ENCODE measurements around the gene CBFA2T3.

DNA sequence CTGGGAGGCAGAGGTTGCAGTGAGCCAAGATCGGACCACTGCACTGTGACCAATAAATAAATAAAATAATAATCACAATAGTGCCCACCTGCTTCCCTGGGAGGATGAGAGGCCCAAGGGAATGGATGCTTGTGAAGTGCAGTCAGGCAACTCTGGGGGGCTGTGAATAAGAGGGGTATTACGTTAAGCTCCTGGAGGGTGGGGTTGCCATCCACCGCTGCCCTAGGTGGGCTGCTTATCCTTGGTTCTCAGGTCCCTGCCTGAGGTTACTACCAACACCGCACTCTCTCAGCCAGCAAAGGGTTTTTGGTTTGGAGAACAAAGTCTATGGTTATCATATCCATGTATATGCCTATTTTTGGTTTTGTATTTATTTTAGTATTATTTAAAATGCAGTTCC is 48.6 kb upstream of the CBFA2T3 start:
- TF ChIP-seq TCF7L2 (IDR thresholded peaks at IDR 0.05; ENCODE audit: borderline replicate concordance, low read depth, low read length) (no peak), ZEB2 (tag by site-specific recombination; IDR thresholded peaks at IDR 0.05) (no peak), KLF7 (tag by site-specific recombination; IDR thresholded peaks at IDR 0.05; ENCODE audit: borderline replicate concordance) (no peak), ZNF350 (tag by site-specific recombination; IDR thresholded peaks at IDR 0.05) (no peak), ZNF184 (tag by site-specific recombination; IDR thresholded peaks at IDR 0.05) (no peak), KLF1 (tag by site-specific recombination; IDR thresholded peaks at IDR 0.05) (no peak), ZBTB8A (tag by site-specific recombination; IDR thresholded peaks at IDR 0.05) (no peak)
- TF ChIP-seq, protein P1, sequence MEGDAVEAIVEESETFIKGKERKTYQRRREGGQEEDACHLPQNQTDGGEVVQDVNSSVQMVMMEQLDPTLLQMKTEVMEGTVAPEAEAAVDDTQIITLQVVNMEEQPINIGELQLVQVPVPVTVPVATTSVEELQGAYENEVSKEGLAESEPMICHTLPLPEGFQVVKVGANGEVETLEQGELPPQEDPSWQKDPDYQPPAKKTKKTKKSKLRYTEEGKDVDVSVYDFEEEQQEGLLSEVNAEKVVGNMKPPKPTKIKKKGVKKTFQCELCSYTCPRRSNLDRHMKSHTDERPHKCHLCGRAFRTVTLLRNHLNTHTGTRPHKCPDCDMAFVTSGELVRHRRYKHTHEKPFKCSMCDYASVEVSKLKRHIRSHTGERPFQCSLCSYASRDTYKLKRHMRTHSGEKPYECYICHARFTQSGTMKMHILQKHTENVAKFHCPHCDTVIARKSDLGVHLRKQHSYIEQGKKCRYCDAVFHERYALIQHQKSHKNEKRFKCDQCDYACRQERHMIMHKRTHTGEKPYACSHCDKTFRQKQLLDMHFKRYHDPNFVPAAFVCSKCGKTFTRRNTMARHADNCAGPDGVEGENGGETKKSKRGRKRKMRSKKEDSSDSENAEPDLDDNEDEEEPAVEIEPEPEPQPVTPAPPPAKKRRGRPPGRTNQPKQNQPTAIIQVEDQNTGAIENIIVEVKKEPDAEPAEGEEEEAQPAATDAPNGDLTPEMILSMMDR (tag by site-specific recombination; IDR thresholded peaks at IDR 0.05): no peak
- TF ChIP-seq, protein P2, sequence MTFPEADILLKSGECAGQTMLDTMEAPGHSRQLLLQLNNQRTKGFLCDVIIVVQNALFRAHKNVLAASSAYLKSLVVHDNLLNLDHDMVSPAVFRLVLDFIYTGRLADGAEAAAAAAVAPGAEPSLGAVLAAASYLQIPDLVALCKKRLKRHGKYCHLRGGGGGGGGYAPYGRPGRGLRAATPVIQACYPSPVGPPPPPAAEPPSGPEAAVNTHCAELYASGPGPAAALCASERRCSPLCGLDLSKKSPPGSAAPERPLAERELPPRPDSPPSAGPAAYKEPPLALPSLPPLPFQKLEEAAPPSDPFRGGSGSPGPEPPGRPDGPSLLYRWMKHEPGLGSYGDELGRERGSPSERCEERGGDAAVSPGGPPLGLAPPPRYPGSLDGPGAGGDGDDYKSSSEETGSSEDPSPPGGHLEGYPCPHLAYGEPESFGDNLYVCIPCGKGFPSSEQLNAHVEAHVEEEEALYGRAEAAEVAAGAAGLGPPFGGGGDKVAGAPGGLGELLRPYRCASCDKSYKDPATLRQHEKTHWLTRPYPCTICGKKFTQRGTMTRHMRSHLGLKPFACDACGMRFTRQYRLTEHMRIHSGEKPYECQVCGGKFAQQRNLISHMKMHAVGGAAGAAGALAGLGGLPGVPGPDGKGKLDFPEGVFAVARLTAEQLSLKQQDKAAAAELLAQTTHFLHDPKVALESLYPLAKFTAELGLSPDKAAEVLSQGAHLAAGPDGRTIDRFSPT (tag by site-specific recombination; IDR thresholded peaks at IDR 0.05): no peak
- TF ChIP-seq, protein P3, sequence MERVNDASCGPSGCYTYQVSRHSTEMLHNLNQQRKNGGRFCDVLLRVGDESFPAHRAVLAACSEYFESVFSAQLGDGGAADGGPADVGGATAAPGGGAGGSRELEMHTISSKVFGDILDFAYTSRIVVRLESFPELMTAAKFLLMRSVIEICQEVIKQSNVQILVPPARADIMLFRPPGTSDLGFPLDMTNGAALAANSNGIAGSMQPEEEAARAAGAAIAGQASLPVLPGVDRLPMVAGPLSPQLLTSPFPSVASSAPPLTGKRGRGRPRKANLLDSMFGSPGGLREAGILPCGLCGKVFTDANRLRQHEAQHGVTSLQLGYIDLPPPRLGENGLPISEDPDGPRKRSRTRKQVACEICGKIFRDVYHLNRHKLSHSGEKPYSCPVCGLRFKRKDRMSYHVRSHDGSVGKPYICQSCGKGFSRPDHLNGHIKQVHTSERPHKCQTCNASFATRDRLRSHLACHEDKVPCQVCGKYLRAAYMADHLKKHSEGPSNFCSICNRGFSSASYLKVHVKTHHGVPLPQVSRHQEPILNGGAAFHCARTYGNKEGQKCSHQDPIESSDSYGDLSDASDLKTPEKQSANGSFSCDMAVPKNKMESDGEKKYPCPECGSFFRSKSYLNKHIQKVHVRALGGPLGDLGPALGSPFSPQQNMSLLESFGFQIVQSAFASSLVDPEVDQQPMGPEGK (tag by site-specific recombination; IDR thresholded peaks at IDR 0.05): no peak

Measured in HEK293 (cell line).